T-helper 17 cell (primary cell): ENCODE data around the gene NUDCD2. TPM values are rescaled to one million over a fixed set of nuclear protein-coding genes. Genes with fewer than 3 reads are reported as not detected.
"Not testable (repeated sequence)": the region's sequence is repeated elsewhere in the genome, so short reads cannot be mapped to it uniquely, and the experiment has no call there.

Source experiments
- ATAC-seq: fragments of 150-1000 bp; cut with Tn5 transposase; 2 replicates; pipeline ENCODE4 v1.10.0; 2021; ENCODE audit warnings: mild to moderate bottlenecking, moderate library complexity
- DNase-seq, 3 donors: peaks; one replicate each; pipeline versions ENCODE4 v3.0.0 to v3.0.0-alpha.2; 2020 to 2021
- H3K9me3 ChIP-seq: one replicate; pipeline ENCODE4 v1.7.0; 2013; ENCODE audit warnings: low read length, mild to moderate bottlenecking; ENCODE audit not compliant: control insufficient read depth, poor library complexity, severe bottlenecking
- H3K27ac Mint-ChIP-seq: one replicate; pipeline ENCODE4 v1.8.0; 2022; ENCODE audit warnings: mild to moderate bottlenecking, moderate library complexity, mixed read lengths
- H3K27me3 Mint-ChIP-seq: one replicate; pipeline ENCODE4 v1.8.0; 2022; ENCODE audit warnings: mixed read lengths
- H3K36me3 Mint-ChIP-seq: one replicate; pipeline ENCODE4 v1.8.0; 2022; ENCODE audit warnings: low read depth, mixed read lengths
- H3K4me1 Mint-ChIP-seq: one replicate; pipeline ENCODE4 v1.8.0; 2022; ENCODE audit warnings: mild to moderate bottlenecking, mixed read lengths
- H3K4me3 Mint-ChIP-seq: one replicate; pipeline ENCODE4 v1.8.0; 2022; ENCODE audit warnings: mild to moderate bottlenecking, moderate library complexity, mixed read lengths
- total RNA-seq, 4 donors: library from RNA in 2 of 4; stranded (reverse) in 2 of 4; gene quantifications; one replicate each; pipeline ENCODE4 v1.2.3 and lab custom pipeline; 2022 to 2026

The NUDCD2 gene
- total RNA-seq, 2 donors from 2014 or later, result 17.9 to 19.5 TPM

DNA sequence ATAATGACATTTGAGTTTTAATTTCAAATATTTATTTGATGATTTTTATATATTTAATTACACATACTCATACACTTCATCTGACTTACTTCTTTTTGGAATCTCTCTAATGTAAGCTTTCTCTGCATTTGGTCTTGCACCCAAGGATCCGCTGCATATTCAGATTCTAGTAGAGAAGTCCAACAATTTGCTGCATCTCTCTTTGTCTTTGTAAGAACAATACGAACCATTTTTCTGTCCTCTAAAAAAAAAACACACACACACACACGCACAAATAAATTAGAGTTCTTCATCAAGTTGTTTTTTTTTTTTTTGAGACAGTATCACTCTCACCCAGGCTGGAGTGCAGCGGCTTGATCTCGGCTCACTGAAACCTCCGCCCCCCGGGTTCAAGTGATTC, 3.1 kb downstream of the NUDCD2 start:
- DNase-seq, result no peak
- no peaks in the 10 kb centered on the region for H3K27me3 Mint-ChIP-seq
- peaks cover 6% of the 10 kb centered on the region for H3K36me3 Mint-ChIP-seq
- H3K4me3 Mint-ChIP-seq, result no peak overlapping the region
- peaks cover 28% of the 10 kb centered on the region for H3K4me1 Mint-ChIP-seq
- H3K9me3 ChIP-seq, result no peaks in the 10 kb centered on the region
- no peak for ATAC-seq
- no peak overlapping the region for H3K27ac Mint-ChIP-seq

DNA sequence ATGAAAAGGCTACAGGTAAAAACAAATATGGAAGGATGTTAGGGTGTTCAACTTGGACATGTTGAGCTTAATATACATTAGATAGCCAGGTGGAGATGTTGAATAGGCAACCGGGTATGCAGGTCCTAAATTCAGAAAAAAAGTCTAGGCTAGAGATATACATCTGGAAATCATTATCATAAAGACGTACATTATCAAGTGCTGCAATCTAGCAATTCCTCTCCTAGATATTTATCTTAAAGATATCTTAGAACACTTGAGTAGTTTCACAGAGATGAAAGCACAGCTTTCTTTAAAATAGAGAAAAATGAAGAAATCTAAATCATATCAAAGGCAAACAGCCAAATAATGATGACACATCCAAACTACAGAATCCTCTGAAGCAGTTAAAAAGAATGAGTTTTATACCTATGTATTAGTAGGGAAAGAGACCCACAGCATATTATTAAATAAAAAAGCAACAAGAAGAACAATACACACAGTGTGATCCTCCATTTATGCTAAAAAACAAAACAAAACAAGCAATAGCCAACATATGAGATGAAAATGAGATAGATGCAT, 3.8 kb downstream of the NUDCD2 start:
- DNase-seq, result no peak
- Mint-ChIP-seq H3K4me1 (peaks cover 26% of the 10 kb centered on the region), H3K27ac (no peak overlapping the region), H3K4me3 (no peak overlapping the region), H3K36me3 (peaks cover 6% of the 10 kb centered on the region), H3K27me3 (no peaks in the 10 kb centered on the region)
- no peak for ATAC-seq
- H3K9me3 ChIP-seq, result no peaks in the 10 kb centered on the region

DNA sequence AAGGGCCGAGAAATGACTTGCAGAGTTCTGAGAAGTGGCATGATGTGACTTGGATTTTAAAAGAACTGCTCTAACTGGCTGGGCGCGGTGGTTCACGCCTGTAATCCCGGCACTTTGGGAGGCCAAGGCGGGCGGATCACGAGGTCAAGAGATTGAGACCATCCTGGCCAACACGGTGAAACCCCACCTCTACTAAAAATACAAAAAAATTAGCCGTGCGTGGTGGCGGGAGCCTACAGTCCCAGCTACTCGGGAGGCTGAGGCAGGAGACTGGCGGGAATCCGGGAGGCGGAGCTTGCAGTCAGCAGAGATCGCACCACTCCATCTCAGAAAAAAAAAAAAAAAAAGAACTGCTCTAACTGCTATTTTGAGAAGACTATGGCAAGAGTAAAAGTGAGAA, 4.5 kb downstream of the NUDCD2 start:
- not testable (repeated sequence) for H3K36me3 Mint-ChIP-seq, H3K4me3 Mint-ChIP-seq, ATAC-seq, H3K27ac Mint-ChIP-seq, H3K27me3 Mint-ChIP-seq, H3K9me3 ChIP-seq, DNase-seq
- H3K4me1 Mint-ChIP-seq, result peaks cover 26% of the 10 kb centered on the region

DNA sequence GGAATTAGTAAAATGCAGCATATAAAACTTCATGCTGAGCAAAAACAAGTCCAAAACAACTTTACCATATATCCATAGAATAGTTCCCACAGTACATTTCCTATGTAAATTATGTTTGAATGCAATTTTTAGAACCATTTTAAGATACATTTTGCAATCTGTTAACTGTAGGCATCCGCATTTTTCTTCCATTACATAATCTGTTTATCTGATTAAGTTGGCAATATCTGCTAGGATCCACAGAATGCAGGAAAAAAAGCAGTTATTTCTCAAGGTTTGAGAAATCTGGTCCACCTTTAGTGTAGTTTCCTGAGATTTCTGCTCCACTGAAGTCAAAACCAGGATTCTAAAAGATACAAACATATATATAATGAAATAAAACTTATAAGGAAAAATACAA, 6.2 kb downstream of the NUDCD2 start:
- Mint-ChIP-seq H3K27me3 (no peaks in the 10 kb centered on the region), H3K36me3 (peaks cover 8% of the 10 kb centered on the region), H3K27ac (no peak overlapping the region), H3K4me1 (peaks cover 19% of the 10 kb centered on the region), H3K4me3 (no peak overlapping the region)
- ATAC-seq (no peak), DNase-seq (no peak)
- H3K9me3 ChIP-seq, result no peaks in the 10 kb centered on the region

DNA sequence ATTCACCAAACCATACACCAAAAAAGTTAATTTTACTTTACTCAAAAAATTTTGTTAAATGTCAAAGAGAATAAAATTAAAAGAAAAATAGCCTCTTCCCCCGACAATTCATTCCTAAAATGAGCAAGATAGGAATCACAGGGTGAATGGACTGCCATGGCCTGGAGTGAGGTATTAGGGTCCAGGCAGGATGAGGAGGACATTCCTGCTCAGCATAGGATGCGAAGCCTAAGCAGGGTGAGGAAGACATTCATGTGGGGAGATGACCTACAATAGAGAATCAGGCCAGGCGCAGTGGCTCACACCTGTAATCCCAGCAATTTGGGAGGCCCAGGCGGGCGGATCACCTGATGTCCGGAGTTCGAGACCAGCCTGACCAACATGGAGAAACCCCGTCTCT, 8.4 kb downstream of the NUDCD2 start:
- H3K27ac Mint-ChIP-seq, result peak overlapping the region; percentile 56
- peaks cover 22% of the 10 kb centered on the region for H3K4me1 Mint-ChIP-seq
- peaks cover 10% of the 10 kb centered on the region for H3K36me3 Mint-ChIP-seq
- no peak overlapping the region for H3K4me3 Mint-ChIP-seq
- ATAC-seq (no peak), DNase-seq (no peak)
- H3K9me3 ChIP-seq, result no peaks in the 10 kb centered on the region
- H3K27me3 Mint-ChIP-seq, result no peaks in the 10 kb centered on the region

DNA sequence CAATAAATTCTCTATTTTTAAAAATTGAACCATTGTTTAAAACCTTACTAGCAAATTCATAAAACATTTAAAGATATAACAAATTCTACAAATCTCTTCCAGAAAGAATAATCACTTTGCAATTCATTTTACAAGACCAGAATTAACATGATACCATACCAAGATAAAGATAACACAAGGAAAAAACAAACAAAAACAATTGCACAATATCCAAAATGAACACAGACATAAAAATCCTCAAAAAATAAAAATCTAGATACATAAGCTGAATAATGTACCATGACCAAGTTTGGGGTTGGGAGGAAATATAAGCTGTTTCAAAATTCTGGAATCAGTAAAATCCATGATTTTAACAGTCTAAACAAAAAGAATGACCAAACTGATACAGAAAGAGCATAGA, 11.4 kb downstream of the NUDCD2 start:
- DNase-seq (no peak), ATAC-seq (no peak)
- Mint-ChIP-seq H3K27ac (peak overlapping the region; percentile 56), H3K4me1 (peaks cover 14% of the 10 kb centered on the region), H3K4me3 (no peak overlapping the region), H3K36me3 (peaks cover 4% of the 10 kb centered on the region), H3K27me3 (no peaks in the 10 kb centered on the region)
- no peaks in the 10 kb centered on the region for H3K9me3 ChIP-seq

DNA sequence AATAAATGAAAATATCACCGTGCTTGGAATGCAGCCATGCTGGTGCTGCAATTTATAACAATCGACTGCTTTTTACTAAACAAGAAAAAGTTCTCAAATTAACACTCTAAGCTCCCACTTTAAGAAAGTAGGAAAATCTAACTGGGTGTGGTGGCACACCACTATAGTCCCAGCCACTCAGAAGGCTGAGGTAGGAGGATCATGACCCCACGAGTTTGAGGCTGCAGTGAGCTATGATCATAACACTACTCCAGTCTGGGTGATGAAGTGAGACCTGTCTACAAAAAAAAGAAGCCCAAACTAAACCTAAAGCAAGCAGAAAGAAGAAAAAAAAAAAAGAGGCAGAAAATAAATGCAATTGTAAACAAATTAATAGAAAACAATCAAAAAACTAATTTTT, 12.0 kb downstream of the NUDCD2 start:
- Mint-ChIP-seq H3K36me3 (peaks cover 4% of the 10 kb centered on the region), H3K4me3 (no peak overlapping the region), H3K27ac (peak overlapping the region; percentile 56), H3K27me3 (no peaks in the 10 kb centered on the region), H3K4me1 (peaks cover 14% of the 10 kb centered on the region)
- no peak for DNase-seq
- ATAC-seq, result no peak
- H3K9me3 ChIP-seq, result no peaks in the 10 kb centered on the region

DNA sequence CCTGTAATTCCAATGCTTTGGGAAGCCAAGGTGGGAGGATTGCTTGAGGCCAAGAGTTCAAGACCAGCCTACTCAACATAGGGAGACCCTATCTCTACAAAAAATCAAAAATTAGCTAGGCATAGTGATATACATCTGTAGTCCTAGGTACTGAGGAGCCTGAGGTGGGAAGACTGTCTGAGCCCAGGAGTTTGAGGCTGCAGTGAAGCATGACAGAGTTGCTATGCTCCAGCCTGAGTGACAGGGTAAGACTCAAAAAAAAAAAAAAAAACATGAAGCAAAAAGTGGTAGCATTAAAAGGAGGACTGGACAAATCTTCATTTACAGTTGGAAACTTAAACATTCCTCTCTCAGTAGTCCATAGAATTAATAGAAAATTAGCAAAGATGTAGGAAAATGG, 12.7 kb downstream of the NUDCD2 start:
- DNase-seq (no peak), ATAC-seq (no peak)
- H3K27me3 Mint-ChIP-seq, result no peaks in the 10 kb centered on the region
- peaks cover 14% of the 10 kb centered on the region for H3K4me1 Mint-ChIP-seq
- peak overlapping the region; percentile 56 for H3K27ac Mint-ChIP-seq
- no peaks in the 10 kb centered on the region for H3K9me3 ChIP-seq
- H3K36me3 Mint-ChIP-seq, result peaks cover 4% of the 10 kb centered on the region
- H3K4me3 Mint-ChIP-seq, result no peak overlapping the region

DNA sequence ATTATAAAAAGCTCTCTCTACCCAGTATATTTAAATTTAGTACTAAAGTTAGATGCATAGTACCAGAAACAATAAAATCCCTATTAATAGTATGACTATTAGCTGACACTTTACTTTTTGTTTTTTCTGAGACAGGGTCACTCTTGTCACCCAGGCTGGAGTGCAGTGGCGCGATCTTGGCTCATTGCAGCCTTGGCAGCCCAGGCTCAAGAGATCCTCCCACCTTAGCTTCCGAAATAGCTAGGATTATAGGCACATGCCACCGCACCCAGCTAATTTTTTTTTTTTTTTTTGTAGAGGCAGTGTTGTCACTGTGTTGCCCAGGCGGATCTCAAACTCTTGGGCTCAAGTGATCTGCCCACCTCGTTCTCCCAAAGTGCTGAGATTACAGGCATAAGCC, 14.6 kb downstream of the NUDCD2 start:
- H3K27ac Mint-ChIP-seq, result no peak overlapping the region
- H3K36me3 Mint-ChIP-seq, result peaks cover 2% of the 10 kb centered on the region
- no peaks in the 10 kb centered on the region for H3K27me3 Mint-ChIP-seq
- H3K4me1 Mint-ChIP-seq, result peaks cover 11% of the 10 kb centered on the region
- H3K9me3 ChIP-seq, result no peaks in the 10 kb centered on the region
- DNase-seq (no peak), ATAC-seq (no peak)
- H3K4me3 Mint-ChIP-seq, result no peak overlapping the region

DNA sequence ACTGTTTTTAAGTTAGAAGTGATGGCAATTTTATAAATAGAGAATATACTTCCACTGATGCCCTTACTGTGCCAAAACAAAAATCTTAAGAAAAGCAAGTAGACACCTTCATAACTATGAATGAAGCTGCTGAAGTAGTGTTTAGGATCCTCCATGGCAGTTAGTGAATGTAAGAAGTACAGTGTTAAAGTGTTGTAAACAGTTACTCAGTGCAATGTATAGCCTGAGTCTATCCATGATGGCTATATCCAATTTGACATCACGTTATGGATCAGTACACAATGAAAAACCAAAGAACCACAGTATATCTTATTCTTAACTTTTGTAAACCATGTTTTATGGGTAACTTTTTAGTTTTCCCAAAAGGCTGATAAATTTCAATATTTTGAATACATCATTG, 15.4 kb downstream of the NUDCD2 start:
- H3K9me3 ChIP-seq, result no peaks in the 10 kb centered on the region
- ATAC-seq, result no peak
- peaks cover 2% of the 10 kb centered on the region for H3K36me3 Mint-ChIP-seq
- no peaks in the 10 kb centered on the region for H3K27me3 Mint-ChIP-seq
- no peak overlapping the region for H3K27ac Mint-ChIP-seq
- no peak for DNase-seq
- H3K4me1 Mint-ChIP-seq, result peaks cover 12% of the 10 kb centered on the region
- no peak overlapping the region for H3K4me3 Mint-ChIP-seq

DNA sequence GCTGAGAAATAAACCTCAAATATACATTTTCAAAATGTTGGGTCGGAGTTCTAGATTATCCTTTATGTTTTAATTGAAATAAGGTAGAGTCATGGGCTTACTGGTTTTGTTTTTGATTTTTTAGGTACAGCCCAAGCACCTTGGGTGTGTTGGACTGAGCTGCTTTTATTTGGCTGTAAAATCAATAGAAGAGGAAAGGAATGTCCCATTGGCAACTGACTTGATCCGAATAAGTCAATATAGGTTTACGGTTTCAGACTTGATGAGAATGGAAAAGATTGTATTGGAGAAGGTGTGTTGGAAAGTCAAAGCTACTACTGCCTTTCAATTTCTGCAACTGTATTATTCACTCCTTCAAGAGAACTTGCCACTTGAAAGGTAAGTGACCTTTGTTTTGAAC, 18.9 kb downstream of the NUDCD2 start:
- ATAC-seq, result no peak
- no peaks in the 10 kb centered on the region for H3K9me3 ChIP-seq
- no peaks in the 10 kb centered on the region for H3K27me3 Mint-ChIP-seq
- peak overlapping the region; percentile 81 for H3K27ac Mint-ChIP-seq
- H3K36me3 Mint-ChIP-seq, result no peaks in the 10 kb centered on the region
- H3K4me3 Mint-ChIP-seq, result no peak overlapping the region
- no peak for DNase-seq
- H3K4me1 Mint-ChIP-seq, result peaks cover 17% of the 10 kb centered on the region

DNA sequence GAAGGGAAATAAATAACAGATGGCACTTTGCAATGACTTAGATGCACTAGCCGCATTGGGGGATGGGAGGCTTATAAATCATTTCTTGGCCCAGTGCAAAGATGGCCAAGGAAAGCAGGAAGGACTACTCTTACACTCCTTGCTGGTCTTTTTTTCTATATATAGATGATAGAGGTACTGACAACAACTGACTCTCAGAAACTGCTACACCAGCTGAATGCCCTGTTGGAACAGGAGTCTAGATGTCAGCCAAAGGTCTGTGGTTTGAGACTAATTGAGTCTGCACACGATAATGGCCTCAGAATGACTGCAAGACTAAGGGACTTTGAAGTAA, 20.8 kb downstream of the NUDCD2 start:
- no peak for ATAC-seq
- Mint-ChIP-seq H3K4me3 (peak overlapping the region; percentile 91), H3K27me3 (no peaks in the 10 kb centered on the region), H3K36me3 (no peaks in the 10 kb centered on the region), H3K27ac (peak overlapping the region; percentile 92), H3K4me1 (peaks cover 17% of the 10 kb centered on the region)
- no peaks in the 10 kb centered on the region for H3K9me3 ChIP-seq
- no peak for DNase-seq

DNA sequence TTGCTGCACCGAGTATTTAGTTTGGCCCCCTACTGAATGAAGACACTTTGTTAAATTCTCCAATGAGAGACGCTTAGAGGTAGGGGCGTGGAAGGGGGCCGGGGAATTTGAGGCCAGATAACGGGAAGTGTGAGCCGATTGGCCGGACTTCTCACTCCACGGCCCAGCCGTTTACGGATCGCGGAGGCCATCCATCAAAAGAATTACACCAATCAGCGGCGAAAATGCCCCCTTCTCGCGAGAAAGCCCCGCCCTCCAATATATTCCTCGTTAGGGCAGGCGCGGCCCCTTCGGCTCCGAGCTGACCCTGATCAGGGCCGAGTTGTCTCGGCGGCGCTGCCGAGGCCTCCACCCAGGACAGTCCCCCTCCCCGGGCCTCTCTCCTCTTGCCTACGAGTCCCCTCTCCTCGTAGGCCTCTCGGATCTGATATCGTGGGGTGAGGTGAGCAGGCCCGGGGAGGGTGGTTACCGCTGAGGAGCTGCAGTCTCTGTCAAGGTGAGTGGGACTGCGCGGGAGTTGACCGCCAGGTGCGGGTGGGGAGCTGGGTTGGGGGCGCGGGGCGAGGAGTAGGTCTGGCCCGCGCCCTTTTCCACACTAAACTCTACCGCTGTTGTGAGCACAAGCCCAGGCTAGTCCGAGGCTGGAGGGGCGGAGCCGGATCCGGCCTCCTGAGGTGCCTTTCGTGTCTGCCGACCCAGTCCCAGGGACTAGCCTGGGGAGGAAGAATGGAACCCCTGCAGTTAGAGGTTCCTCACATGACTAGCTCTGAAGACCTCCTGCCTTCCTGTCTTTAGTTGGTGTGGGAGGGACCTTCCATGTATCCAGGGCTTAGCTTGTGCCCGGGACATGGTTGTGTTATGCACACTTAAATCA, 22.4 kb downstream of the NUDCD2 start, which contains the start of gene CCNG1:
Gene CCNG1, plus strand, starts transcription at position 287 of the 874 bp plus-strand sequence. CDS start 1,662 bp downstream, outside the sequence.
- H3K36me3 Mint-ChIP-seq, result peaks cover 4% of the 10 kb centered on the region
- DNase-seq, result peak; percentile 74 to 82 (median 74)
- no peaks in the 10 kb centered on the region for H3K9me3 ChIP-seq
- ATAC-seq, result peak; percentile 97
- peaks cover 5% of the 10 kb centered on the region for H3K27me3 Mint-ChIP-seq
- H3K4me1 Mint-ChIP-seq, result peaks cover 21% of the 10 kb centered on the region
- peak within 1 kb of the TSS; percentile 92 for H3K27ac Mint-ChIP-seq
- peak within 1 kb of the TSS; percentile 91 for H3K4me3 Mint-ChIP-seq

DNA sequence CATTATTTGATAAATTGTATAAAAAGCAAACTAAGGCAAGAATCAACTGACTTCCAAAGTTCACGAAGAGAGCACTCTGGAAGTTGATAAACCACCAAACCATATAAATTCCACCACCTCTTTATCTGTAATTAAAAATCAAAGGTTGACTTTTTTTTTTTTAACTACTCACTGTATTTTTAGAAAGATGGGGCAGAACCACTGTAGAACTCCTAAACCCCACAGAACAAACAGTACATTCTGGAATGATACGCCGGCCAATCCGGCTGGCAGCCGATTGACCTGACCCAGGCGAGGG, 22.9 kb downstream of the NUDCD2 start:
- Mint-ChIP-seq H3K4me3 (peak overlapping the region; percentile 91), H3K27me3 (peaks cover 5% of the 10 kb centered on the region), H3K36me3 (peaks cover 4% of the 10 kb centered on the region), H3K27ac (peak overlapping the region; percentile 92), H3K4me1 (peaks cover 22% of the 10 kb centered on the region)
- DNase-seq, result no peak
- no peak for ATAC-seq
- no peaks in the 10 kb centered on the region for H3K9me3 ChIP-seq
